Measurements from ENCODE around the gene RANBP17.
"Not testable (repeated sequence)": the region's sequence is repeated elsewhere in the genome, so short reads cannot be mapped to it uniquely, and the experiment has no call there.

Gene RANBP17

GRCh38 chr5:171297941-171298340 lies 436.1 kb downstream of the RANBP17 start:
- not testable (repeated sequence) for DNase-seq (ENCODE audit: low read depth, low spot score)

DNA sequence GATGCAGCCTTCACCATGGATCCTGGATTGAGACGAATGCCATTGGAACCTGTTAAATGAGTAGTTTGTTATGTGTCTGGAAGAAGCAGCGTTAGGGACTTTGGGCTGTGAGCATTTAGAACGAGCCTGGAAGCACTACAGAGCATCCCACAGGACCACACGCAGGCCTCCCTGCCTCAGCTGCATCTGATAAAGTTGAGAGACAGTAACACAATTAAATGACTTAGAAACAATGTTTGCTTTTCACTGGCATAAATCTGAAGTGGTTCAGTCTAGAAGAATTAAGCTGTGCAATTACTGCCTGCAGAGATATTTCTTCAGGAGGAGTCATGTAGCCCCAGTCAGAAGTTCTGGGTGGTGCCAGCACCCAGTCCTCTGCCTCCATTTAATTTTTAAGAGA lies 437.4 kb downstream of the RANBP17 start:
- DNase-seq (ENCODE audit: low read depth, low spot score) = no peak

- DNase-seq (ENCODE audit: low read depth, low spot score) = no peak
Measured at GRCh38 chr5:171299851-171300250, 438.0 kb downstream of the RANBP17 start.

DNA sequence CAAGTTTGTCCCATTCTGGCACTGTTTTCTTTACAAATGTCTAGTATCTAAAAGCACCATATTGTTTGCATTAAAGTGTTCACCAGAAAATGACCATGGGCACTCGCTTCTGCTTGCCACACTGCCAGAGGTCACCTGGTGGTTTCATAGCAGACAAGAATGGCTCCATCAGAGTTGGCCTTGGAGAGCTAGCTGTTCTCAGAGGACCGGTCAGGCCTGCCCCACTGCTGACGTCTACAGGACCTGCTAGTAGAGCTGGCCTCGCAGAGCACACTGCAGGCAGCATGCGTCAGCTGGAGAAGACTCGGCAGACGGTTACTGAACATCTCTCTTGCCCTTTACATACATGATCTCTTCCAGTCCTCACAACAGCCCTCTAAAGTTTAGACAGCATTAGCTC lies 438.5 kb downstream of the RANBP17 start:
- DNase-seq (ENCODE audit: low read depth, low spot score) = no peak

- no peak for DNase-seq (ENCODE audit: low read depth, low spot score)
Measured at GRCh38 chr5:171306166-171306565, 444.3 kb downstream of the RANBP17 start.

DNA sequence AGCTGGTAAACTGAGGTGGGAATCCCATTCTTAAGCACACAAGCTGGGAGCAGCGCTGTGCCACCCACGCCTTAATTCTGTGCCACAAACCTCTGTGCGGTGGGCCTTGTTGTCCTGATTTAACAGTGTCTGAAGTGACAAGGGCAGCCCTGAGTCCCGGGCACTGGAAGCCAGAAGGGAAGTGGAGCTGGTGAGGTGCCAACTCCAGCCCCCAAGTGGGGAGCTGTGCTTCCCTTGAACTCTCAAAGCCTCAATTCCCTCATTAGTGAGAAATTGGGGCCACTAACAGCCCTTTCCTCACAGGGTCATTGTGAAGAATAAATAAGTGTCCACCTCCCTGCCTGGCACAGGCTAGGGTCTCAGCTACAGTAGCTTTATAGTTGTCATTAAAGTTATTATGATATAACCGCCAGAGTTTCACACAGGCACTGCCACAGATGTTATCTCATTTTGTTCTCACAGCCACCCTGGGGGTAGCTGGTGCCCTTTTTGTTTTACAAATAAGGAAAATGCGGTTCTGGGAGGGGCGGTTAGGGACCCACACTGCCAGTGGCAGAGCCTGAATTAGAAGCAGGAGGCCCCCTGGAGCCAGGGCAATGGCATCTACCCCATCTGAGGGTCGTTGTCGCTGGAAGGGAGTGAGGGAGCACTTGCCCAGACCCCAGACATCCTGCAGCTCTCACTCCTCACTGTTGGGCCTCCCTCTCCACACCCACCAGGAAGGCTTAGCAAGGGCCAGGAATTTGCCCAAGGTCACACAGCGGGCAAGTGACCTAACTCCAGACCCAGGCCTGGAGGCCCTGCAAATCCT lies 445.2 kb downstream of the RANBP17 start:
- DNase-seq (ENCODE audit: low read depth, low spot score) = no peak

DNA sequence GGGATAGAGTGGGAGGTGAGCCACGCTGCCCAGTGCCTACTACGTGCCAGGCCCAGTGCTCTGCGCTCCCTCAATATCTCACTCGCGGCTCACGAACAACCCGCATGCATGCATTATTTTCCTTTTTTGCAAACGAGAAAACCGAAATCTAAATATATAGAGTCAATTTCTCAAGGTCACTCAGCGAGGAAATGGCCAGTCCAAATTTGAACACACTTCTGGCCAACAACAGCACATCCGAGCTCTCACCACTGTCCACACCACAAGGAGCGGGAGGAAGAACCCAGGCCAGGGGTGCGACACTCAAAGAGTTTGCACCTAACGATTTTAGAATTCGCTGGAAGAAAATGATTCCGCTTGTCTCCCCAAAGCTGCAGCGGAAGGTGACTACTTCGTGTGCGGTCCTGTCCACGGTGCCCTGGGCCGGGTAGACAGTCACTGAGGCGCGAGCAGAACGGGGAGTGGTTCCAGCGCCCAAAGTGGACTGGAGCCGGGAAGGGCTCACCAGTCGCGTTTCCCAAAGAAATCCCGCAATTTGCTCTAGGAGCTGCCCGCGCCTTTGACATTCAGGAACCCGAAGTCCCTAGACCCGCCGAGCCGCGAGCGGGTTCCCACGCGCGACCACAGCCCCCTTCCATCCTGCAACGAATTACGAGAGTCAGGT lies 446.1 kb downstream of the RANBP17 start:
- DNase-seq (ENCODE audit: low read depth, low spot score) = no peak

DNA sequence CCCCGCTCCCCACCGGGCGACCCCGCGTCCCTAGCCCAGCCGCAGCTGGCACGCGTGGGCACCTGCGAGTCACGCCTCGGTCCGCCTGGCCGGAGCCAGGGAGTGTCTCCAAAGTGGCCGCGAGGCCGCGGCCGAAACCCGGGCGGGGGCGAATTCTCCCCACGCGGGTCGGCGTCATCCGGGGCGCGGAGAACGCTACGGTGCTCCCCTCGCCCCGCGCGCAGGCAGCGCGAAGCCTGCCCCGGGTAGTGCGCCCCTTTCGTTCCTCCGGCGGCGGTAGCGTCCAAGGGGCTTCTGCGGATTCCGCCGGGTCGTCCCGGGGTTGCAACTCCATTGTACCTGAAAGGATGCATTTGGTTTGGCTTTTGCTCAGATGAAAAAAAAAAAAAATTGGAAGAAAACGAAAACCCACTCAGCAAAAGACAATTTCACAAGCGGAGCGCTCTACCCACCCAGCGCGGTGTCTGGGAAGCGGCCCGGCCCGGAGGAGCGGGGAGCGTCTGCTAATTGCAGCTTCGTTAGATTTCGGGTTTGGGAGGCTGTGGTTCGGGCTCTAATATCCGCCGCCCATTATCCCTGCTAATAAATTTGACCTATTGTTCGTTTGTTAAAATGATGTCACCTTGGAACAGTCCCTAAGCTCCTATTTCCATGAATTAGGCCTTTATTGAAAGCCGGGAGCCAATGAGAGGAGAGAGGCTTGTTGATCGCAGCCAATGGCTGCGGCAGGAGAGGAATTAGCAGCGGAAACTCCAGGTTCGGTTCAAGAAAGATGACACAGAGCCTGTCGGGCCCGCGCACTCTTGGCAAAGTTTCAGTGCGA lies 446.8 kb downstream of the RANBP17 start, which contains the start of gene TLX3:
Gene TLX3, plus strand, starts transcription at position 796 of the 823 bp plus-strand sequence. CDS start 118 bp downstream, outside the sequence.
- DNase-seq (ENCODE audit: low read depth, low spot score) = no peak

GRCh38 chr5:171309276-171310211 lies 447.7 kb downstream of the RANBP17 start:
- DNase-seq (ENCODE audit: low read depth, low spot score) = no peak

DNA sequence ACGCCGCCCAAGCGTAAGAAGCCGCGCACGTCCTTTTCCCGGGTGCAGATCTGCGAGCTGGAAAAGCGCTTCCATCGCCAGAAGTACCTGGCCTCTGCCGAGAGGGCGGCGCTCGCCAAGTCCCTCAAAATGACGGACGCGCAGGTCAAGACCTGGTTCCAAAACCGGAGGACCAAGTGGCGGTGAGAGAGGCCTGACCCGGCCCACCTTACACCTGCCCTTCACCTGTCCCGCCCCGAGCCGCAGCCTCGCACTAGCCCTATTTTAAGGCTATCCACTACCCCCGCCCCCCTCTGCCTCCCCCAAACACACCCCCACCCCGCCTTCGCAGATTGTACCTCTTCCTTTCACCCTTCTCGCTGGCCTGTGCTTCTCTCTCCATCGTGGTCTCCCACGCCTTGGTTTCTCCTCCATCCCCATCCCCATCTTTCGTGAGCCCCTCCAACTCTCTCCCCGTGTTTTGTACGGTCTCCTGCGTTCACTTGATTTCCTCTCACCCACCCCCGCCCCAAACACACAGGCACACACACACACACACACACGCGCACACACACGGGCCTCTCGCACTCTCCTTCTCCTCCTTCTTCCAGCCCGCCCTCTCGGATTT lies 448.5 kb downstream of the RANBP17 start:
- DNase-seq (ENCODE audit: low read depth, low spot score) = no peak

- no peak for DNase-seq (ENCODE audit: low read depth, low spot score)
Measured at GRCh38 chr5:171310819-171311321, 449.1 kb downstream of the RANBP17 start.

DNA sequence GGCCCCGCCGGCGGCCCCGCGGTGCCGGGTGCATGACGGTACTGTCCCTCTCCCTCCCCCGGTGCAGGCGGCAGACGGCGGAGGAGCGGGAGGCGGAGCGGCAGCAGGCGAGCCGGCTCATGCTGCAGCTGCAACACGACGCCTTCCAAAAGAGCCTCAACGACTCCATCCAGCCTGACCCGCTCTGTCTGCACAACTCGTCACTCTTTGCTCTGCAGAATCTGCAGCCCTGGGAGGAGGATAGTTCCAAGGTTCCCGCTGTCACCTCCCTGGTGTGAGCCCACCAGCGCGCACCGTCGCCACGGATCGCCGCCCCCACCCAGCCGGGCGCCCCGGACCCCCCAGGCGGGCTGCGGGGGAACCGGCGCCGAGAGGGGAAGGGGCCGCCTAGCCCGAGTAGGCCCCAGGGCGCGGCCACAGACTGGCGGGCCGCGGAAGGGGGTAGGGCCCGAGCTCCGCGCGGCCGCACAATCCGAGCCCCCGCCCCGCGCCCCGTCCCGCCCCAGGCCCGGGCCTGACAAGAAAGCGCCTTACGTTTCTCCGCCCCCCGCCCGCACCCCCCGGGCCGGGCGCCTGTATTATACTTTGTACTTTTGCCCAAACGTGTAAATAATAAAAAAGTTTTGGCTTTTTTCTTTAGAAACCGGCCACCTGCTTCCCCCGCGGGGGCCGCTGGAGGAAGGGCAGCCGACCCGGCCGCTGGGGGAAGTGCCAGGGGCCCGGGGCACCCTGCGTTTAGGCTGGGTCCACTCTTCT lies 449.7 kb downstream of the RANBP17 start:
- no peak for DNase-seq (ENCODE audit: low read depth, low spot score)

DNA sequence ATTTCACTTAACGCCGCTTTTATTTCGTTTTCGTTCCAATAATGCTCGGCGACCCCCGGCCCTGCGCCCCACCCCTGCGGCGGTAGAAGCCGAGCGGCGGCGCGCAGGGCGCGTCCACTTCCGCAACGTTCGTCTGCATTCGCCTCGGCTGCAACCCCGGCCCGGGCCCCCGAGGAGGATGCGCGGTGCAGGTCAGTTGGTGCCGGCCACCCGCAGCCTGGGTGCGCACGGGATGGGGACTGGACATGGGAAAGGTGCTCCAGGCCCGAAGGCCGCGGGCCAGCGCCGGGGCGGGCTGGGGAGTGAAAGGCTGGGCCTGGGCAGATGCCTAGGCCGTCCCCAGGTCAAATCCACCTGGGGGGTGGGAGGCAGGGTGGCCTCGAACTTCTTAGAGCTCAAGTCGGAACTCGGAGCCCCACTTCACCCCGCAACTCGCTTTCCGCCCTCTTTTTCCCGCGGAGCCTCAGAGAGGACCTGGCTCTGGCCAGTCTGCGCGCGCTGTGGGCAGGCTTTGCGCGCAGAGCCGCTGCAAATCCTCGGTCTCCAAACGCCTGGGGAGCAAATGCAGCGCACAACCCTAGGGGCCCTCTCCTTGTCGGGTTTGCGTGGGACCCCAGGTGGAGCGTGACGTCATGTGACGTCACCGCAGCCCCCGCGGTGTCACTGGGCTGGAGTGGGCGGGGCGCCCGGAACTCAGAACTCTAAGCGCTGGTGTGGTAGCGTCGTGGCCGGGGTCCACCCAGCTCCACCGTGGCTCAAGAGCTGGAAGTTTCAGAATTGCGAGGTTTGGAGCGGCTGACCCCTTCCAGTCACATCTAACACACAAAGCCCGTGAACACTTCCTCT lies 450.5 kb downstream of the RANBP17 start:
- DNase-seq (ENCODE audit: low read depth, low spot score) = no peak

DNA sequence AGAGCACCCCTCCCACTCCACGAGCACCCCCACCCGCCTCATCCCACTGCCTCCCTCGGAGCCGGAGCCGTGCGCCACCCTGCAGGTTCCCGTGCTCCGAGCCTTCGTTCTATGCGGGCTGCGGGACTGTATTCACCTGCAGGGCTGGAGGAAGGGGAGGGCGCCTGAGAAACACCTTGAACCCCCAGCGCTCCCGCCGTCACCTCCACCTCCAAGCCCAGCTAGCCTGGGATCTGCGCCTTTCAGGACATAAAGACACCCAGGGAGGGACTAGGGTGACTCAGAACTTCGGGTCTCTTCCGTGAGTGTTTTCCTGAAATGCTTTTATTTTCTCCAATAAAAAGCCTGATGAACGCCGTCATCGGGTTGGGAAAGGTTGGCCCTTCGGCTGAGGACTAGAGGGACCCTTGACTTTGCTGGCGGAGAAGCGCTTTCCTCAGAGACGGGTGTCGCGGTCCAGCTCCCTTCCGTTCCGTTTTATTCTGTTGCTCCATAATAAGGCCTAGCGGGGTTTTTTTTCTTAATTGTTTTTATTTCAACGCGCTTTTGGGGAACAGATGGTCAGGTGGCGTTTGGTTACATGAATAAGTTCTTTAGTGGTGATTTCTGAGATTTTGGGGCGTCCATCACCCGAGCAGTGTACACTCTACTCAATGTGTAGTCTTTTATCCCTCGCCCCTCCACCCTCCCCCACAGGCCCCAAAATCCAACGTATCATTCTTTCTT lies 451.8 kb downstream of the RANBP17 start:
- DNase-seq (ENCODE audit: low read depth, low spot score) = no peak

GRCh38 chr5:171314728-171315385 lies 453.0 kb downstream of the RANBP17 start:
- no peak for DNase-seq (ENCODE audit: low read depth, low spot score)

- DNase-seq (ENCODE audit: low read depth, low spot score) = no peak
Measured at GRCh38 chr5:171315386-171315891, 453.6 kb downstream of the RANBP17 start.

DNA sequence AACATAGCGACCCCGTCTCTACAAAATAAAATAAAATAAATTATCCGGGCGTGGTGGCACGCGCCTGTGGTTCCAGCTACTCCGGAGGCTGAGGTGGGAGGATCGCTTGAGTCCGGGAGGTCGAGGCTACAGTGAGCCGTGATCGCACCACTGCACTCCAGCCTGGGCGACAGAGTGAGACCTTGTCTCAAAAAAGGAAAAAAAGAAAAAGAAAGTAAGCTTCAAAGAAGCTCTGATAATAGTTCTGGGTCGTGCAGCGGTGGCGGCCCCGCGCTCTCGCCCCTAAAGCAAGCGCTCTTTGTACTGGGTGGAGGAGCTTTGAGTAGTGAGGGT lies 454.1 kb downstream of the RANBP17 start:
- no peak for DNase-seq (ENCODE audit: low read depth, low spot score)

All from smooth muscle cell of the brain vasculature (primary cell).